GM19395 (cell line): Measurements from ENCODE around the gene QDPR.
A peak's percentile ranks its signal among the peaks of the same experiment; 100 is the strongest.

Source experiments
- ATAC-seq: cut with Tn5 transposase; IDR thresholded peaks from one replicate; pipeline ENCODE4 v1.9.1; 2021; ENCODE audit warnings: mild to moderate bottlenecking, moderate library complexity; ENCODE audit not compliant: unreplicated experiment

The QDPR gene

DNA sequence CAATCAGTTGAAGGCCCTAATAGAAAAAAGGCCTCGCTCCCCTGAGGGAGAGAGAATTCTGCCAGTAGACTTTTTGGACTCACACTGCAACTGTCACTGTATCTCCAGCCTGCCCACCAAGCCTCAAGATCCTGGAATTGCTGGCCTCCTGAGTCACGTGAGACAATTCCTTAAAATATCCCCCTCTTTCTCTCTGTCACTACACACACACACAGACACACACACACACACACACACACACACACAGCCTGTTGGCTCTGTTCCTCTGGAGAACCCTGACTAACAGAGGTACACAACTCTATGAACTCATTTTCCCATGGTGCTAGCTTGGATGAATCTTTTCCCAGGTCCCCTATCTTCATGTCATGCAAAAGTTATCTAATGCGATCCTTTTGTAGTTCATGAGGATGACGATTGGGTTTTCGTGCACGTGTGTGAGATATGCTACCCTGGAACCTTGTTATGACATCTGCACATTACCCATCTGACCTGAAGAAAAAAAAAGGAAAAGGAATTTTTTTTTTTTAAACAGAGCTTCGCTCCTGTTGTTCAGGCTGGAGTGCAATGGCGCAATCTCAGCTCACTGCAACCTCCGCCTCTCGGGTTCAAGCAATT lies 16.8 kb upstream of the QDPR start:
- ATAC-seq, result no peak

- ATAC-seq, result no peak
These were observed 15.0 kb upstream of the QDPR start for GRCh38 chr4:17526695-17527477.

DNA sequence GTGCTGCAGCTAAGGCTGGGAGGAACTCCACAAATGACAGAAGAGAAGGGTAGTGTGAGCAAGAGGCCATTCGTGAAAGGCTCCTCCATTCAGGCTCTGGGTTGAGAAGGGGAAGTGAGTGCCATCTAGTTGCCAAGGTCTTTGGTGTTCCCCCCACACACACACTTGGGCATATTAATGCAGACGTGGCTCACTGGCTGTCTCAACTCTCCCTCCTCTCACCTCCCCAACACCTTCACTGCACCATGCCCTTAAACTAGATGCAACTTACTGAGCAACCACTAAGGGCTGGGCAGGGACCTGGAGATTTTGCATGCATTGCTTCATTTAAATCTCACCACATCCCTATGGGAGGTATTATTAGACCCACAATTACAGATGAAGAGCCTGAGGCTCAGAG lies 11.8 kb upstream of the QDPR start:
- no peak for ATAC-seq

- no peak for ATAC-seq
These were observed 9.7 kb upstream of the QDPR start for GRCh38 chr4:17521595-17521994.

GRCh38 chr4:17517664-17518063 lies 5.8 kb upstream of the QDPR start:
- ATAC-seq, result no peak

DNA sequence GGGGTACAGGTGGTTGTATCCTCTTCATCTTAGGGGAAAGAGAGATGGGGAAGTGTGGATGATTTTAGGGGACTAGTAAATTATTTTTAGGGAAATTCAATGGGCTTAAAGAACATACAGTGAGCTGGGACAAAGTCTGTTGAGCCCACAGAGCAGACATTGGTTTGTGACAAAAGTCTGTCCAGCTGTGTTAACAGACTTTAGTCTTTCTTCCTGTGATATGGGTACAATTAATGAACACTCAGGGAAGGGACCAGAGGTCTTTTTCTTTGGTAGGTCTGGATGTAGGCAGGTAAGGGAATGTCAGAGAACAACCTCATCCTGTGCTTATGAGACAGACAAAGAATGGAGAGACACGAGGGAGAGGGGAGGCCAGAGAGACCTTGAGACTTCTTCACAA lies 5.1 kb upstream of the QDPR start:
- no peak for ATAC-seq

- no peak for ATAC-seq
These were observed 3.8 kb upstream of the QDPR start for GRCh38 chr4:17515445-17516407.

DNA sequence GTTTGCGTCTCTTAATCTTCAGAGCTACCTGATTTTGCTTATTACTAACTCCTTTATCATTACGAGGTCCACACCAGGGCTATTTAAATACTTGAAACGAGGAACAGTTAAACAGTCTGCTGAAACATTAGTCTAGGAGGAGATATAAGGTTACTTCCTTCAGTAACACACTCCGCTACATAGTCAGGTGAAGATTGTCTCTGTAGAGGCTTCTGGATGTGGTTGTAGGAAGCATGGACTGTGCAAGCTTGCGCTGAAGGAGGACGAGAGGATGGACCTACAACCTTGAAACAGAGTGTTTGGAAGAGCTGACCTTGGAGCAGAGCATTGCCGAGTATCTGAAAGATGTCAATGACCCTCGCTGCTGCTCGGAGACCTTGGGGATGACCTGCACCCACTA lies 3.0 kb upstream of the QDPR start, which contains the start of gene CLRN2:
Gene CLRN2, plus strand, starts transcription at position 301 of the 400 bp plus-strand sequence. CDS start 102 bp downstream, outside the sequence.
- no peak for ATAC-seq

GRCh38 chr4:17512973-17513665 lies 1.2 kb upstream of the QDPR start:
- ATAC-seq, result no peak

DNA sequence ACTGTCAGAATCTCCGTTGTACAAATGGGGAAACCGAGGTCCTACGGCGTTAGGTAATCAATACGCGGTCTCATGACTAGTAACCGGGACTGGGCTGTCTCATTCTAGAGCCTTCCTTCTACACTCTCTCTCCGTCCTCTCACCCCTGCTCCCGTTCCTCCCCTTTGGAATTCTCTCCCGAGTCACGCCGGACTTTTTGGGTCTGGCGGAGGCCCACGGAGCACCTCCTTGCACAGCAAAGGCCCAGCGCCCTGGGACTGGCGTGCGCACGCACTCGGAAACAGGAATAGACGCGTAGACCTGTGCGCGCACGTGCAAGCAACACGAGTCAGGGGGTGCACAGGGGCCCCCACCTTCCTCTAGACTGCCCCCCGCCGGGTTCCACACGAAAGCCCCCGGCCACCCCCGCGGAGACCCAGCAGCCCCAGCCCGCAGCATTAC lies 361 bp downstream of the QDPR start:
- ATAC-seq, result peak; percentile 75

DNA sequence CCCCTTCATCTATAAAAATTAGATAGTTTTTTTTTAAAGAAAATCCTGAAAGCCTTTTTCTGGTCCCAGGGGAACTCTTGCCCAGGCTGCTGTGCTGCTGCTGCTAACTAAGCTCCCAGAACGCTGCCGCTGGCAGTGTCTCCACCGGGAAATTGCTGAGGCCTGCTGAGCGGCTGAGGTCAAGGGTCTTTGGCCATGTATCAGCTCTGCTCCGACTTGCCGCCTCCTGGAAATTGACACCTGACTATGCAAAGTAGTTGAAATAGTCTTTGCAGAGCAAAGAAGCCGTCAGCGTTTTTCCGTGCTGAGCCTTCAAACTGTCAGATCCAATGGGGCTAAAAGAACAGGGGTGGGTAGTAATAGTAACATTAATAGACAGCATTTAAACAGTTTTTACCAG lies 839 bp downstream of the QDPR start:
- ATAC-seq, result no peak

DNA sequence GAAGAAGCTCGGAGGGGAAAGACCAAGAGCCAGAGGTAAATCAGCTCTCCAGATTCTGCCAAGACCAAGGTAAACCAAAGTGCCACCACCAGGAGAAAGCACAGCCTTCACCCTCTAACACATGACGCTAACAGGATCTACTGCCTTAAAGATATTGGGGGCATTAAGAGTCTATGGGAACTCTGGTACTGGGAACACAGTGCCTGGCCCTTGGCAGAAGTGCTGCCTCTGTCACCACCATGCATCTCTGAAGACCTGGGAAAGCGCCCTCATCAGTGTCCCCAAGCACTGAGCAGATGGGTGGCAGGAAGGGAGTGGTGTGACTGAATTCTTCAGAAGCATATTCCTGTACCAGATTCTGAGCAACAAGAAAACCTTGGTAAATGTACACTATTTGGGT lies 1.3 kb downstream of the QDPR start:
- no peak for ATAC-seq

GRCh38 chr4:17504081-17504480 lies 7.8 kb downstream of the QDPR start:
- ATAC-seq, result no peak

DNA sequence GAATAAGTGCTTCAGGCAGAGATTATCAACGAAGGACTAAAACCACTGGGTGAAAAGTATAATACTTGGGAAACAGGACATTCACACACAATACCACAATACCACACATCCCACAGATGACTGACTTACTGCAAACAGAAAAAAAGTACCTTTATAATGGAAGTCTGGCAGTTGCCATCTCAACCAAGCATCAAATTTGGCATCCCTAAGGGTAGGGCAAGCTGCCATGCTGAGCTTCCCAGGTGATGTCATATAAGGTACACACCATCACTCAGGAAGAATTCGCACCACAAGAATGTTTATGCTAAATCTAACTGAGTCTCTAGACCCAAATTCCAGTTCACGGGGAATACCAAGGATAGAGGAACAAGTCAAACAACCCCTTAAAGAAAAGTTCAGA lies 9.1 kb downstream of the QDPR start:
- no peak for ATAC-seq

DNA sequence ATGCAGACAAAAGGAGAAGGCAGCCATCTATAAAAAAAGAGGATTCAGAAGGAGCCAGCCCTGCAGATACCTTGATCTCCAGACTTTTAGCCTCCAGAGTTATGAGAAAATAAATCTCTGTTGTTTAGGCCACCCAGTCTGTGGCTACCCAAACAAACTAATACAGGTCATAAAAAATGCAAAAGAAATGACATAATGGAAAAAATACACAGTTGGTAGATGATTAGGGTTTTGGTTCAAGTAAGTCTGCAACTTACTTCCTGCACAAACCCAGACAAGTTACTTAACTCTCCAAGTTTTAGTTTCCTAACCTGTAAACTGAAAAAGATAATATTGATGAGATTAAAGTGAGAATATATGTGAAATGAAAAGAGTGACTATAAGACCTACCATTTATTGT lies 11.3 kb downstream of the QDPR start:
- no peak for ATAC-seq

- no peak for ATAC-seq
These were observed 13.9 kb downstream of the QDPR start for GRCh38 chr4:17497890-17498523.

- ATAC-seq, result no peak
These were observed 17.4 kb downstream of the QDPR start for GRCh38 chr4:17494258-17495190.

DNA sequence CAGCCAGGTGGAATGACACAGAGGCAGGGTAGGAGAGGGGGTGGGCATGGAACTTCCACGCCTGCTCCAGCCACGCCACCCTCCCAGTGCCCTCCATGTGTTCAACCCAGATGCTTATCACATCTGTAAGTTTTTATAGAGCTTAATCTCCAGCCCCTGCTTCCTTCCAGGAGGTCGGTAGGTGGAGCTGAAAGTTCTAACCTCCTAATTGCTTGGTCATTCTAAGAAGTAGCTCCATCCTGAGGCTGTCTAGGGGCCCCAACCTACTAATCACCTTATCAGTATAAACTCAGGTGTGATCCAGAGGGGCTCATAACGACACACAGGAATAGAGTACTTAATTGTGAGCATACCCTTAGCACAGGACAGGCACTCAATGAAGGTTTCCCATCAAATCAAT lies 18.3 kb downstream of the QDPR start:
- no peak for ATAC-seq

DNA sequence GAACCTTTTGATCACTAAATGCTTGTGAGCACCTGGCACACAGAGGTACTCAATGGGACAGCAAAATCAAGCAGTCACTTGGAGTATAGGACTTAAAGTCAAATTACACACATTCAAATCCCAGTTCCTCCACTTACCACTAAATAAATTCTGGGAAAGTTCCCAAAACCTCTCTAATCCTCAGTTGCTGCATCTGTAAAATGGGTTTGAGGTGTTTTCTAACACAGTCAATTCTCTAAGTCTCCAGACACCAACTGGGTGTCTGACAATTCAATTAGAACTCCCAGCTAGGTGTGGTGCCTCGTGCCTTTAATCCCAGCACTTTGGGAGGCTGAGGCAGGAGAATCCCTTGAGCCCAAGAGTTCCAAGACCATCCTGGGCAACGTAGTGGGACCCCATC lies 19.0 kb downstream of the QDPR start:
- ATAC-seq, result no peak
